Measurements from ENCODE around the gene GBA2.

The GBA2 gene

DNA sequence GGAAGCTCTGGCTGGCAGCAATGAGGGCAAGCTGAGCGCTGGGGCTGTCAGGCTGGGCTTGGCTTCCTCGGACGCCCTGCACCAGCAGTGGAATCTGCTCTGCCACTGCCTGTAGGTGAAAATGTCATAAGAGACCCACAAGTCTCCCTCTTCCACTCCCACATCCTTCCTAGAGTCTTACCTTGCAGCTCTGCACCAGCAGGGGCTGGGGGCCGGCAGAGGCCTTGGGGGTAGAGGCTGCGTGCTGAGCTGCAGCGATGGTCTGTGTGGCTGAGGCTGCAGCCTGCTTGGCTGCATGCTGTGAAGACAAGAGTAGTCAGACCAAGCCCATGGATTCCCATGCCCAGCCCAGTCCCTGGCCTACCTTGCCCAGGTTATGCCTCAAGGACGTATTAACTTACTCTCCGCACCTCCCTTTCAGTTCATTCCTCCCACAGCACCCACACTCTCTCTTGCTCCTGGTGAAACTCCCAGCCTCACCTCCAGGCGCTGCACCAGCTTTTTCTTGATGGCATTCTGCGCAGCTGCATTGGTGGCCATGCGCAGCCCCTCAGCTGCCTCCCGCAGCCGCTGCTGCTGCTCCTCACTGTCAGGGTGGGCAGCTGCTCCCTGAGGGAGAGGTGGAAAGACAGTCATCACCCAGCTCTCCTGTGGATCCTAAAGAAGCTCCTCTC is 34.3 kb downstream of the GBA2 start:
- DNase-seq (ENCODE audit: low read depth) = no peak

DNA sequence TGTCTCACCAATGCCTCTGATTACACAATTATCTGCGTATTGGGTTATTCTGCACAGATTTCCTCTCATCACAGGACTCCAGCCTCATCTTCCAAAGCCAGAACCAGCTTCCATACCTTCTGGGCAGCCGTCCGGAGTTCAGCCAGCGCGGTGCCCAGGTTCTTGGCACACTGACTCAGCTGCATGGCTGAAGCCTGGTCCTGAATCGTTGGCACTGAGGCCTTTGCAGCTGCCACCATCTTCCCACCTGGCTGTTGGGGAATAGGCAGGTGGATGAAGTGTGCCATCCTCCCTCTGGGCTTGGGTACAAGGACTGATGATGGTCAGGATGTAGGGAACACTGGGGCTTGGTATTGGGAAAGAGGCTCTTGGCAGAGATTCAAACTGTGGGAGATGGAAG is 34.9 kb downstream of the GBA2 start:
- no peak for DNase-seq (ENCODE audit: low read depth)

DNA sequence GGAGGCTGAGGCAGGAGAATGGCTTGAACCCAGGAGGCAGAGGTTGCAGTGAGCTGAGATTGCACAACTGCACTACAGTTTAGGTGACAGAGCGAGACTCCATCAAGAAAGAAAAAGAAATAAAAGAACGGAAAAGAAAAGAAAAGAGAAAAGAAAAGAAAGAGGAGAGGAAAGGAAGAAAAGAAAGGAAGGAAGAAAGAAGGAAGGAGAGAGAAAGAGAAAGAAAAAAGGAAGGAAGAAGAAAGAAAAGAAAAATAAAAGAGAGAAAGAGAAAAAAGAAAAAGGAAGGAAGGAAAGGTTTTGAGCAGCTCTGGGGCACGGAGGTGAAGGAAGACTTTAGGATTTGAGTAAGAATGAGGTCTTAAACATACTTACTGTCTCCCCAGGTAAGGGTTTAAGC is 35.5 kb downstream of the GBA2 start:
- no peak for DNase-seq (ENCODE audit: low read depth)

DNA sequence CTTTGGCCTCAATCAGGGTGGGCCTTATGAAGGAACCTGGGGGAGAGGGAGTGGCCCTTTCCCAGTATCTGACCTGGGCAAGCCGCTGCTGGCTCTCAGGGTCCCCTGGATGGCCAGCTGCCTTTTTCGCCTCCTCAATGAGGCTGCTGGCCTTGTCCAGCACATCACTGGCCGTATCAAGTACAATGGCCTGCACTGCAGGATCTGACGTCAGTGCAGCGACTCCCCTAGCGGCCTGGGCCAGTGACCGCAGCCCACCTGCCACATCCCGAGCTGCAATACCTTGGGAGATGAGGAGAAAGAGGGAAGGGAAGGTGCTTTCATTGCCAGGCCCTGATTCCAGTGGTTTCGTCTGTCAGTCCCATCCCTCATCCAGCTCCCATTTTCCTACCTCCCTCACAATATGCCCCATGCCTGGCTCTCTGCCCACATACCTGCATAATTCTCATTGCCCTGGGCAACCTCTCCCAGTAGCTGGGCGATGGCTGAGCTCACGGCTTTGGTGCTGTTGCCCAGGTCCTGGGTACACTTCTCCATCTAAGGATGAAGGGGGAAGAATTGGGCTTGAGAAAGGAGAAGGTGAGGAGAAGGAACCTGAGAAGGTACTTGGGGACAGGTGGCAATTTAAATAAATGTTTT is 36.1 kb downstream of the GBA2 start:
- no peak for DNase-seq (ENCODE audit: low read depth)

DNA sequence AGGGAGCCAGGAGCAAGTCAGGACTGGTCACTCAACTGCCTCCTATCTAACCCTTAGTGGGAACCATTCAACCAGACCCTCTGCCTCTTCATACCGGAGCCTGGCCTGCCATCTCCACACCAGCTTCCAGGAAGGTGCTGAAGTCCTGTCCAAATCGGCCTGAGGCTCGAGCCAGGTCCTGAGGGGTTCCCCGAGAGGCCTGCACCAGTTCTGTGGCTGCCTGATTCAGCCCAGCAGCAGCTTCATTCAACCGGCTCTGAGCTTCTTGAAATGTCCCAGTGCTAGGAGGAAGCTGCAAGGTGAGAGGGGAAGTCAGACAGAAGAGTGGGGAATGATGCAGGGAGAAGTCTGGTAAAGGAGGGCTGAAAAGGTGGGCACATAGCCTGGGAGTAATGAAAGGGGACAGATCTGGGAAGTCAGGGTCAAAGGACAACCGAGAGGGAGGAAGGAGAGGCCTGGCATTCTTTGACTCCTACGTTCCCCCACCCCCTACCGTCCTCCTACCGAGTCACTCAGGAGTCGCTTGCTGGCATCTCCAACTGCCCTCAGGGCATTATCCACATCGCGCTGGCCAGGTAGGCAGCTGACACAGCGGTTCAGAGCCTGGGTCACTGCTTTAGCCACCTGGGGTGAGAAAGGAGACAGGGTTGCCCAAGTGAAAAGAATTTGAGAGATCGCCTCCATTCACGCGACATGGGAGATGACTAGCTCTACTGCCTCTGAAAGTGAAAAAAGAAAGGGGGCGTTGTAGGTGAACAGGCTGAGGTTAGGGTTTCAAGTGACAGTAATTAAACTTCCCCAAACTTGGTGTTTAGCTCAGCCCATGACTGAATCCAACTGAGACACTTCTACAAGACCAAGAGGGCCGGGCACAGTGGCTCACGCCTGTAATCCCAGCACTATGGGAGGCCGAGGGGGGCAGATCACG is 37.3 kb downstream of the GBA2 start:
- DNase-seq (ENCODE audit: low read depth) = no peak

DNA sequence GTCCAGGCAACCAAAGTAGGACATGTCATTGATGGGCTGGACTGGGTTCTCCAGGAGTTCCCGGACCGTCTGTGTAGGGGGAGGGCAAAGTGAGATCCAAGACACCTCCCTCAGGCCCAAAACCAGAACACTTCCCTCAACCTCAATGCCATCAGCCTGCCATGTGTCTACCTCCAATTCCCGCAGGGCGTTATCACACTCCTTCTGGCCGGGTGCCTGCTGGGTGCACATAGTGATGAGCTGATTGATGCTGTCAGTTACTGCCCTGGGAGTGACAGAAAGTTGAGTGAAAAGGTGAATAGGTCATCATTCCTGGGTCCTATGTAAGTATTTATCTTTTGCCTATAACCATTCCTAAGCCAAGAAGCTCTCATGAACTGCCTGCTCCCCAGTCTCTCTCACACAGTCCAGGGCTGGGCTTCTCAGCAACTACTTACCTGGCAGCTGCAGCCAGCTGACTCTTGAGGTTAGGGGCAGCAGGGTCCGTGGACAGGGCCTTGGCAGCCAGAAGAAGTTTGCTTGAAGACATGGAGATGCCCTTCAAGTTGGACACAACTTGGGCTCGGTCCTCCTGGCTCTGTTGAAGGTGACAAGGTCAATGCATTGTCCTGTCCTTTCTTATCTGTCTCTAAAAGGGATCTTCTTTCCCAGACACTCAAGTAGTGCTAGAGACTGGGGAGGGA is 38.1 kb downstream of the GBA2 start:
- DNase-seq (ENCODE audit: low read depth) = no peak

DNA sequence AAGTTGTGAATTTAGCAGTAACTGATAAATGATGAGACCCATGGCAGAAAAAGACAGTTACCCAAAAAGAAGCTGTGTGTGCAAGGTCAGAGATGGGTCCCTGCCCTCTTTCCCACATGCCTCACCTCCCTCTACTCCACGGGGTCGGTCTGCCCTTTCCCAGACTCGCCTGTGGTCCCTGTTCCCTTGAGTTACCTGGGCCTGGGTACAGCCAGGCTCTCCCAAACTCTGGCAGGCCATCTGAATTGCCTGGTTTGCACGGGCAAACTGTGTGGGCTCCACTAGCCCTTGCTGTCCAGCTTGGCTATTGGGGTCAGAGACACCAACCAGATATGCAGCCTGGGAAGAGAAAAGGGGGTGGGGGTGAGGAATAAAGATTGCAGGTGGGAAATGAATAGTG is 40.9 kb downstream of the GBA2 start:
- no peak for DNase-seq (ENCODE audit: low read depth)

DNA sequence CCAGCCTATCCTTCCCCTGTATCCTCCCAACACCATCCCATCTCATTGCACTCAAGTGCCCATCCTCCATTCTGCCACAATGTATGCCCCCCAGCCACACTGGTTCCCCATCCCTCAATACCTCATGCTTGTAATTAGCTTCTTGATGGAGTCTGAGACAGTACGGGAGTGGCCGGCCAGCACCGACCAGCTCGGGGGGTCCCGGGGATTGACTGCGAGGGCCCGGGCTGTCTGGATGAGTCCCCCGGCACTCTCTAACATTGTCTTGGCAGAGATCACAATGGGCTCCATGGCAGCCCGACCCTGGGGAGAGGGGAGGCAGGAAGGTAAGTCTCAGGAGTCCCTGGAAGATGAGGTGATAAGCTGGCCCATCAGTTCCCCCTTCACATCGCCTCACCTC is 42.1 kb downstream of the GBA2 start:
- DNase-seq (ENCODE audit: low read depth) = no peak

DNA sequence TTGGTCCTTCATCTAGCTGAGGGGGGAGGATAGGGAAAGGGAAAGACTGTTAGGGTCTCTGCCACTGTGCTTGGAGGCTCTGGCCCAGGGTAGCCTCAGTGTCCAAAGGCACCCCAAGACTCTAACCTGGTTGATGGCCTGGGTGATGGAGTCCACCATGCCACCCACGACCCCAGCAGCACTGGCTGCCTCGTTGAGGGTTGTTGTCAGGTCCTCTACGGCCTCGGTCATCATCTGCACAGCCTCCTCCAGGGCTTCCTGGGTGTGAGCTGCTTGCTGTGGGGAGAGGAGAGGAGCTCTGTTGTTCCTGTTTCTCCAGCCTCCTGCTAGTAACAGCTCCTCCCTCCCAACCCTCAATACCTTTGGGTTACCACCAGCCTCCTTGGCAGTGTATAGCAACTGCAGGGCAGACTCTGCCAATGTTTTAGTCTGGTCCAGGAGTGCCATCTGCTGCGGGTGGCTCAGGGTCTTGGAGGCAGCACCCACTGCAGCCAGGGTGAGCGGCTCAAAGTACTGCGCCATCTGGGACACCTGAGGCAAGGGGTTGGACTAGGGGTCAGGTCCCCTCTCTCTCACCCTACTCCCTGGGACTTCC is 43.1 kb downstream of the GBA2 start:
- no peak for DNase-seq (ENCODE audit: low read depth)

DNA sequence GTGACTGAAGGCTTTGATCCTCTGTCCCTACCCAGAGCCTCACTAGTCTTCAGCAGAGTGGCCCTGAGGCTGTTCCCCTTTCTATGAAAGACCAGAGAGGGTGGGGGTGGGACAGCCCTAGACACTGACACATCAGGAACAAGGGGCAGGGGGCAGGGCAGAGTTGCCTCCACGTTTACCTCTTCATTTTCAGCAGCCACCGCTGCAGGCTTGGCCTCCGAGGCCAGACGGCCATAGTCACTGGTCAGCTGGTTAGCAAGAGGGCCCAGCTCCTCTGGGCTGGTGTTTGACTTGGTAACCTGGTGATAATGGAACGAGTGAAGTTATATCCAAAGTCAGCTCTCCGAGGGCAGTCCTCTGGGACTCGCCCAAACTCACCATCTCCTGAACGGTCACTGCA is 43.7 kb downstream of the GBA2 start:
- no peak for DNase-seq (ENCODE audit: low read depth)

DNA sequence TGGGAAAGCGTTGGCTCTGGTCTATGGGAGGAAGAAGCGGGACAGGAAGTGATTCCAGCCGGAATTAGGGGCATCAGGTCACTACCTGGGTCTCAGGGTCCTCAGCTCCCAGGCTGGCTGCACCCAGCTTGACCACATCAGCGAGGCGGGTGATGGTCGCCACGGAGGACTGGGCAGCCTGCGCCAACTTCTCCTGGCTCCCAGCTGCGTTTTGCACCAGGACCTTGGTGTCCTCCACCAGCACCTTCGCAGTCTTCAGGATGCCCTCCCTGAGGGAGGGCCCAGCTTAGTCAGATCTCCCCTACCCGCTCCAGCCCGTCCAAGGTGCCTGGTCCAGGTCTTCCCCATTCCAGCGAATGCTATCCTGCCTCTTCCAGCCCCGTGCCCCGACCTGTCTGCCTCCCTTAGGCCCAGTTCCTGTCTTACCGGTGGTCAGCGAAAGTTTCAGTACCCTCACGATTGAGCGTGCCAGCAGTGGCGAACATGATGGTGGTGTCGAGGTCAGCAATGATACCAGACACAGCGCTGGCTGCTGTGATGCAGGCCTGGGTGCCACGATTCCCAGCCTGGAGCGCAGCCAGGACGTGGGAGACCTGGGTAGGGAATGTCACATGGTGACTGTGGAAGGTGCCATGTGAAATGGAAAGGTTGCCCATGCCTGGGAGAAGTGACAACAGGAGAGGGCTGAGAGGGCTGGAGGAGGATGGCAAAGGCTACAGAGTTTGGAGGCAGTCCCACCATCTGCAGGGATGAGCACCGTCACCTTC is 44.9 kb downstream of the GBA2 start:
- DNase-seq (ENCODE audit: low read depth) = no peak

DNA sequence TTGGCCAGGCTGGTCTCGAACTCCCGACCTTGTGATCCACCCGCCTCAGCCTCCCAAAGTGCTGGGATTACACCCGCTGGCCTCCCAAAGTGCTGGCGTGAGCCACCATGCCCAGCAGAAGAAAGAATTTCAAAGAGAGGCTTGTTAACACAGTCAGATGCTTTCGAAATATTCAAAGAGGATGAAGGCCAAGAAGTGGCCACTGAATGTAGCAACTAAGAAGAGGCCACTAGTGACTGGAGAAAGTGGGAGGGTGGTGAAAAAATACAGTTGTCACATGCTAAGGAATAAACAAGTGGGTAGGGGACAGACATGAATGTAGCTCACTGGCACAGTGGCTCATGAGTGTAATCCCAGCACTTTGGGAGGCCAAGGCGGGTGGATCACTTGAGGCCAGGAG is 46.3 kb downstream of the GBA2 start:
- DNase-seq (ENCODE audit: low read depth) = no peak

DNA sequence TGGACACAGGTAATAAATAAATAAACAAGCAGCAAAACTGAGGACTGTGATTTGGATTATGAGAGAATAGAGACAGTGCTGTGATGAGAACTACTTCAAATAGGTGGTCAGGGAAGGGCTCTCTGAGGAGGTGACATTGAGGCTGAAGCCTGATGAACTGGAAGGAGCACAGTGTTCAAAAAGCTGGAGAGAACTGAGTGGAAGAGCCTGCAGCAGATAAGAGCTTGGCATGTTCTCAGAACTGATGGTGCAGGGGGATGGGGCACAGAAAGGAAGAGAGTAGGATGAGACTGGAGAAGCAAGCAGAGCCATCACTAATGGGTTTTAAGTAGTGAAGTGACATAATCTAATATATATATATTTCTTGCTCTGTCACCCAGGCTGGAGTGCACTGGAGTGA is 48.1 kb downstream of the GBA2 start:
- DNase-seq (ENCODE audit: low read depth) = no peak

DNA sequence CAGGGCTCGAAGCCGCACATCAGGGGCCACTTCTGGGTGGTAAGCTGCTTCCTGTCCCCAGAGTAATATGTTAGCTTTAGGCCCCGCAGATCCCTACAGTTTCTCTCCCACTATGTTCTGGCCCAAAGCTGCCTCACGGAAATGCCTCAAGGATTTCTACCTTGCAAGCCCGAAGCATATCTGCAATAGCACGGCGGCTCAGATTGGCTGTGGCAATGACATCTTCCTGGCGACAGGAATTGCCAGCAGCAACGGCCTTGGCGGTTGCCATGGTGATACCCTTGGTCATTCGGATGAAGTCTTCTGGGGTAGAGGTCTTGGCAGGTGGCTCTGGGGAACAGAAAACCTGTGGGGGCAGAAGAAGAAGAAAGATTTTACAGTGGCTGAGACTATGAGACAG is 49.0 kb downstream of the GBA2 start:
- no peak for DNase-seq (ENCODE audit: low read depth)

DNA sequence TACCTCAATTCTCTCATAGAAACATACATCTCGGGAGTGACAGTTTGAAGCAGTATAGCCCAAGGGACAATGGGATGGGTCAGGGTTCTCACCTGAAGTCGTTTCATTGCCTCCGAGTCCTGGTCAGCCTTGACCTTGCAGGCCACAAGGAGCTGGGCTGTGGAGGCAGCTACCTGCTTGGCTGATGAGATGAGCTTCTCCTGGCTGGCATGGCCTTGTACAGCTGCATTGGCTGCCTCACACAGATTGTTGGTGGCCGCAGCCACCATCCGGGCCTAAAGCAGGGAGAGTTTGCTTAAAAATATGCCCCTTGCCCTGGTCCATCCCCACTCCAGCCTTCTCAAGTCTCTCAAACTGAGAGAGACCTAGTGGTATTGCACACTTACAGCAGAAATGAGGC is 50.8 kb downstream of the GBA2 start:
- DNase-seq (ENCODE audit: low read depth) = no peak

DNA sequence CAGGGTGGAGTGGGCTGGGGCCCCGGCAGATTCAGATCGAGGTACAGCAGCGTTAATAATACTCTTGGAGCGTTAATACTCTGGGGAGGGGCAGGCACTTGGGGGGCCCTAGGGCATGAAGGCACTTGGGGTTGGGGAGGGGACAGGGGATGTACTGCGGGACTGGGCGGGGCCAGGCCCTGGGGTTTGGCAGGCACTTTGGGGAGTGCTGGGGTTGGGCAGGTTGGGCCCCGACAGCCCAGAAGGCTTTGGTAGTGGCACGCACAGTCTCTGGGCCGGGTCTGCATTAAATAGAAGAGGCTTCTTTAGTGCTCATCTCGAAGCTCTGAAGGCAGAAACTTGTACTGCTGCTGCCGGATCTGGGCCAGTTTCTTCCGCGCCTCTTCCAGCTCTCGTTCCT is 51.5 kb downstream of the GBA2 start:
- no peak for DNase-seq (ENCODE audit: low read depth)

DNA sequence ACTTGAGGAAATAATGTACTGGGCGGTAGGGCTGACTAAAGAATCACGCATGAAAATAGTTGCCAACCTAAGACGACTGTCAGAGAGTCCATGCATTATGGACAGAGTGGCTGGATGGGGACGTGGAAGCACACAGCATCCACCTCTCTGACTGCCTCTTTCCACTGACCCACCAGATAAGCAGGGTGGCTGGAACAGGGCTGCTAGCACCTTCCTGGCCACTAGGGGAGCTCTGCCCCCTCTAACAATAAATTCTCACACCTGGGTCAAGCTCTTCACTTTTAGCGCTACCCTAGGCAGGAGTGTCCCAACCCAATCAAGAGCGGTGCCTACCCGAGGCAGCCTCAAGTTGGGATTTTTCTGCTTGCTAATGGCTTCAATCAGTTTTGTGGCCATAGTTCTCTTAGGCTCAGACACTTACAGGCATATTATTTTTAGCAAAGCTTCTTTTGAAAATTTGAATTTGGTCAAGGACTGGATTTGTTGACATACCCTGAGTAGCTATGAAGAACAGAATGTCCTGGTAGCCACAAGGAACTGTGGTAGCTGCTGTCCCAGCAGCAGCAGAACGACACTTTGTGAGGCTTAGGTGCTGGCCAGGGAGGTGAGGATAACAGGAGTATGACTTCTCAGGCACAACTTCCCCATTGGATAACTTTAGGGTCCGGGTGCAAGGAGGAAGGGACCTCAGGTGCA is 52.4 kb downstream of the GBA2 start:
- DNase-seq (ENCODE audit: low read depth) = no peak

DNA sequence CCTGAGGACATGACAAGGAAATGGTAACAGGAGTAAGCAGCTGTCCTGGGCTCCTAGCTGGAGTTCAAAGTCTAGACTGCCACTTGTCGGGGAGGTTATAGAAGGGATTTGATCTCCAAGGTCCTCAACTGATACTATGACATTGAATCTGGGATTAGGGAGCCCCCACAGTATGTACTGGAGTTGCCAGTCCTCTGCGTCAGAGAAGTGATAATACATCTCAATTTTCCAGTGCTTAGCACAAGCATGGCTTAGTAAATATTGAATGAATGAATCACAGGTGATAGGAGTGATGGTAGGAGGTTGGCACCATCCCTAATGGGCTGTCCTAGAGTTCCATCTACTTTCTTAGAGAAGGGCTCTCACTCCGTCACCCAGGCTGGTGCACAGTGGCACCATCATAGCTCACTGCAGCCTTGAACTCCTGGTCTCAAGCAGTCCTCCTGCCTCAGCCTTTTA is 53.1 kb downstream of the GBA2 start:
- no peak for DNase-seq (ENCODE audit: low read depth)

DNA sequence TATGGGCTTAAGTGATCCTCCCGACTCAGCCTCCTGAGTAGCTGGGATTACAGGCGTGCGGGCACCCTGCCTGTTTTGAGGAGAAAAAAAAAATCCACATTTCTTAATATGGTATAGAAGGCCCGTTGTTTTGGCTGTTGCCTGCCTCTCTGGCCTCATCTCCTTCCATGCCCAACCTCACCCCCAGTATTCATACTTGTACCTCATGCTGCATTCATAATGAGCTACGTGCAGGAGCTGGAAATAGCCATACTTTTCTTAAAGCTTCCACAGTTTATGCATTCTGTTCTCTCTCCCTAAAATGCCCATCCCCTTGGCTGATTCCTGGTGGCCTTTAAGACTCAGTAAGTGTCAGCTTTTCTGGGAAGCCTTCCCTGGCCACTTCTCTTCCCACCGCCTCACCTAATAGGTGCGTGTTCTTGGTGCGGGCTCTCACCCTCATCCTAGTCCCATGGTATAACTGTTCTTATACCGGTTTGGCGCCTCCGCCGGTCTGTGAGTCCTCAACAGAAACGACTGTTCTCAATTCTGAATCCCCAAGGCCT is 57.2 kb downstream of the GBA2 start:
- DNase-seq (ENCODE audit: low read depth) = no peak

DNA sequence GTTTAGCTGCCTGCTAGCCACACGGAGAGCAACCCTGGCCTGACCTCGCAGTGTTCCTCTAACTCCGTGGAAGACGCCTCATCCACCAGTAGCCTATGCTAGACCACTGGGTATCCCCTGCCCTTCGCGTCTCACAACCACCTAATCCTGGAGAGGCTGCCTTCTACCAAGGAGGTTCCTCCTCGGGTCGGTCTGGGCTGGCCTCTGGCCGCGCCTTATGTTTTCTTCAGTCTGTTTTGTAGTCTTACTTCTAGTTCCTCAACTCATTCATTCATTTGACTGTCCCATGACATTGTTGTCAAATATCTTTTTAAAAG is 57.7 kb downstream of the GBA2 start:
- no peak for DNase-seq (ENCODE audit: low read depth)

Measured in stimulated activated CD8-positive, alpha-beta memory T cell treated with anti-CD3 and anti-CD28 coated beads, Interleukin-7, amount 100 ng/mL, for 24 hours (primary cell).